ENCODE data around the gene MYH11.

Gene MYH11

GRCh38 chr16:15777533-15778203 is 79.2 kb downstream of the MYH11 start:
- DNase-seq (ENCODE audit: extremely low read depth, low read depth) = no peak
- TF ChIP-seq CTCF (IDR thresholded peaks at IDR 0.05; ENCODE audit: low read depth, low read length) = peak; percentile 49

GRCh38 chr16:15776572-15776971 is 80.3 kb downstream of the MYH11 start:
- no peak for TF ChIP-seq CTCF (IDR thresholded peaks at IDR 0.05; ENCODE audit: low read depth, low read length)
- no peak for DNase-seq (ENCODE audit: extremely low read depth, low read depth)

GRCh38 chr16:15775663-15776304 is 81.0 kb downstream of the MYH11 start:
- no peak for TF ChIP-seq CTCF (IDR thresholded peaks at IDR 0.05; ENCODE audit: low read depth, low read length)
- no peak for DNase-seq (ENCODE audit: extremely low read depth, low read depth)

GRCh38 chr16:15775209-15775608 is 81.6 kb downstream of the MYH11 start:
- no peak for TF ChIP-seq CTCF (IDR thresholded peaks at IDR 0.05; ENCODE audit: low read depth, low read length)
- no peak for DNase-seq (ENCODE audit: extremely low read depth, low read depth)

- no peak for TF ChIP-seq CTCF (IDR thresholded peaks at IDR 0.05; ENCODE audit: low read depth, low read length)
- DNase-seq (ENCODE audit: extremely low read depth, low read depth) = no peak
Observed at GRCh38 chr16:15773968-15774367, 82.9 kb downstream of the MYH11 start.

- no peak for TF ChIP-seq CTCF (IDR thresholded peaks at IDR 0.05; ENCODE audit: low read depth, low read length)
- DNase-seq (ENCODE audit: extremely low read depth, low read depth) = no peak
Observed at GRCh38 chr16:15772579-15773293, 84.1 kb downstream of the MYH11 start.

GRCh38 chr16:15771694-15772093 is 85.1 kb downstream of the MYH11 start:
- TF ChIP-seq CTCF (IDR thresholded peaks at IDR 0.05; ENCODE audit: low read depth, low read length) = no peak
- DNase-seq (ENCODE audit: extremely low read depth, low read depth) = no peak

All from AG09319 (cell line).